Activated gamma-delta T cell (primary cell): Measurements from ENCODE around the gene TRAPPC10.

Experiments used
- DNase-seq: peaks from one replicate; lab custom pipeline; 2025; lab: John Stamatoyannopoulos, UW

The TRAPPC10 gene

DNA sequence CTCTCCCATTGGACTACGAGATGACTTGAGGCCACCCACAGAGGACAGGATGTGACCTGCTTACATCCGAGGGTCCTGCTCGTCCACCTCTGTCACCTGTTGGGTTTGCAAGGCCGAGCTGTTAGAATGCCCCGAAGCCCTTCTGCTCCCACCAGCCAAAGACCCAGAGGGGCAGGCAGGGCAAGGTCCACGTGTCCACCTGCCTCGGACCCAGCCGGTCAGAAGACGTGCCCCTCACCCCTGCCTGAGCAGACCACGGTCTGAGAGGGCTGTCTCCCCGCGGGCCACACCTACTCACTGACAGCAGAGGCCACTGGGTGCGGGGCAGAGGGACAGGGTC lies 30.3 kb upstream of the TRAPPC10 start:
- DNase-seq, result no peak

DNA sequence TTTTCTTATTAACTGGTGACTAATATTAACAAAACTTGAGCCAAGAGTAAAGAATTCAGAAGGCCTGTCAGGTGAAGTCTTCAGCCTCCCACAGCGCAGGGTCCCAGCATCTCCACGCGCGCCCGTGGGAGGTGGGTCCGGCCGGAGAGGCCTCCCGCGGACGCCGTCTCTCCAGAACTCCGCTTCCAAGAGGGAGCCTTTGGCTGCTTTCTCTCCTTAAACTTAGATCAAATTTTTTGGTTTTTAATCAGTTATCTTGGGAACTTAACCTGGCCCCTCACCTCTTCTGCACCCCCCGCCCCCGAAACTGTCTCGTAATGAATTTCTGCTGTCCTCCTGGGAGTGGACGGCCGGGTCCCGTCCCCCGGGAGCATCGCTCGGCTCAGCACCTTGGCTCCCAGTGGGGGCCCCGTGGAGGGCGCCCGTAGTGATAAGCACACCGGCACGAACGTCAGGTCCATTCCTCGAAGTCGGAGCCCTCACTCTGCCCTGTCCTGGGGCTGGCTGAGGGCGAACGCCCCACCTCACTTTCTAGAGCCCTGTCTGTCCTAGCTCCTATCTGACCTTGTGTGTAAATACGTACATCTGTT lies 29.5 kb upstream of the TRAPPC10 start:
- no peak for DNase-seq

DNA sequence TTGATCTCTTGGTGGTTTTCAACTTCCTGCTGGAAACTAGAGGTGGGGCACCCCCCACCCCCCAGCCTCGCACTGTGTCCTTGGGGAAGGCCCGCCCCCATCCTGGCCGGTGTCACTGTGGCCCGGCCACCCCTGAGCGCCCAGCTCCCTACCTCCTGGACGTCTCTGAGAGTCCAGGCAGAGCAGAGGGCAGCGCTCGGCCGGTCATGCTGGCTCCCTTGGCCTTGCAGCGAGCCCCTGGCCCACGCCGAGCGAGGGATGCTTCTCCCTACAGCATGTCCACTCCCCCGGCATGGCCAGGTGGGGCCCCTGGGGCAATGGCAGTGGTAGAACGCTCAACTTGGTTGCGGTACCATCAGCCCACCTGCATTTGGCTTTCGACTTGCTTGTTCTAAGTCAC lies 28.7 kb upstream of the TRAPPC10 start:
- no peak for DNase-seq

DNA sequence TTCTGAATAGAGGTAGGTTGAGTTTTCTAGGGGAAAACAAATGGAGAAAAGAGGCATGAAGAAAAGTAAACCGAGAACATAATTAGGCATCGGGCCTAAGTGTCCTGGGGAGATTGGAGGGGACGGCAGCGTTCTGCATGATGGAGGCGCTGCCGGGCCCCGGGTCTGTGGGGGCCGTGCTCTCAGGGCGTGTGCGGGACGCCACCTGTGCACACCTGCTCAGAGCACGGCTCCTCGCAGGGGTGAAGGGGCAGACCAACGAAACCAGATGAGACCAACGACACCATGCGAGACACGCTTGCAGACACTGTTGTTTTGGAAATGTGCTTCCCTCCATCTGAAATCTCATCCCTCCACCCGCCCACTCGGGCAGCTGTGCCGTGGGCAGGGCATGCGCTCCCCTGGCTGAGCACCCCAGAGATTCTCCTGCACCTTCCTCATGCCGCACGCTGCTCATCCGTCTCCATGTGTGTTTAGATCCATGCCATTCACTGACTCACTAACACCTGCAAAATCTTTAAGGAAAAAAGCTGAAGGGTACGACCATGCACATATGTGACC lies 28.2 kb upstream of the TRAPPC10 start:
- DNase-seq, result no peak

DNA sequence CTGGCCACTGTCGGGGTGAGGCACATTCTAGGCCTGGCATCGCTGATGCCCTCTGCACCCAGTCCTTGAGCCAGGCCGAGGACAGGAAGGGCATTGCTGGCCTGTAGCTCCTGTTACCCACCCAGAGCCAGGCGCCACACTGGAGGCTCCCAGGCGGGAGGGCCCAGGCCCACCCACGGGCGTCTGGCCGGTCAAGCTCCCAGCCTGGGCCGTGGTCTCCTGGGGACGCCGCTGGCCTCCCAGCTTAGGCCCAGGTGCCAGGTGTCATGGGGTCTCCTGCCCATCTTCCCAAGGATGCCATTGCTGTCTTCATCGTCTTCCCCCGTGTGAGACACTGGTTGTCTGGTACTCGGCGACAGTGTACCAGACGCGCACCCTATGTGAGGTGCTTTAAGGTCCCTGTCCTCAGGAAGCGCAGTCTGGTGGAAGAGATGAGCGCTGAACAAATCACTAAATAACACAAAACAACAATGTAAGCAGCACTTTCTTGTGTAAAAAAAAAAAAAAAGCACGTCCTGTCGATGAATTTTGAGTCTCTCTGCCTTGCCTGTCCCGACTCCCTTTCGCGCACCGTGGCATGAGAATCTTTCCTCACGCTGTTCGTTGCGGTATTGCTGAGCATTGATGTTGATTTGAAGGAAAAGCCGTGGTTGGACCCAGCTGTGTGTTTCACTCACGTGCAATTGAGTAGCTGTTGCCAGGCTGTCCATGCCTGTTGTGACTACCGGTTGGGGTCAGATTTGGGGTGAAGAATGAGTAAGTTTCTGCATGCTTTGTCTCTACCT lies 27.0 kb upstream of the TRAPPC10 start:
- DNase-seq, result no peak

DNA sequence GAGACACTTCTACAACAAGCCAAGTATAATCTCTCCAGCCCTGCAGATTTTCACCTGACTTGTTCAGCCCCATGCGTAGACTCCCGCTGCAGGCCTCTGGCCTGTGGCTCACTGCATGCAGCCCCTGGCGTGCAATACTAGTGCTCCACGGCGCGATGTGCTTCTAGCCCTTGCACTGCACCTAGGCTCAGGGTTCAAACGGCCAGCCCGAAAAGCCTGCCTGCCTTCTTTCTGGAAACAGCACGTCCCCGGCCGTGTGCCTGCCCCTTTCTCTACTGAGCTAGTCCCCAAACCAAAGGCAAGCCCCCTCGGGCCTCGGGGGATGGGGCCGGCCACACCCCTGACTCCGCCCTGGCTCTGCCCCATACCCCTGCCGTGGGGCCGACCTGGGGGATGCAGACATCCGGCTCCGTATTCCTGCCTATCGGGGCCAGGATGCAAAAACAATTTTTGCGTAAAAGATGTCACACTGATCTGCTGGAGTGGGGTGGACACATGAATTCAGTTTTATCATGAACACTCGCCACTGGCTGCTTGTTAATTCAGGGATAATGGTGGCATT lies 26.3 kb upstream of the TRAPPC10 start:
- DNase-seq, result no peak

DNA sequence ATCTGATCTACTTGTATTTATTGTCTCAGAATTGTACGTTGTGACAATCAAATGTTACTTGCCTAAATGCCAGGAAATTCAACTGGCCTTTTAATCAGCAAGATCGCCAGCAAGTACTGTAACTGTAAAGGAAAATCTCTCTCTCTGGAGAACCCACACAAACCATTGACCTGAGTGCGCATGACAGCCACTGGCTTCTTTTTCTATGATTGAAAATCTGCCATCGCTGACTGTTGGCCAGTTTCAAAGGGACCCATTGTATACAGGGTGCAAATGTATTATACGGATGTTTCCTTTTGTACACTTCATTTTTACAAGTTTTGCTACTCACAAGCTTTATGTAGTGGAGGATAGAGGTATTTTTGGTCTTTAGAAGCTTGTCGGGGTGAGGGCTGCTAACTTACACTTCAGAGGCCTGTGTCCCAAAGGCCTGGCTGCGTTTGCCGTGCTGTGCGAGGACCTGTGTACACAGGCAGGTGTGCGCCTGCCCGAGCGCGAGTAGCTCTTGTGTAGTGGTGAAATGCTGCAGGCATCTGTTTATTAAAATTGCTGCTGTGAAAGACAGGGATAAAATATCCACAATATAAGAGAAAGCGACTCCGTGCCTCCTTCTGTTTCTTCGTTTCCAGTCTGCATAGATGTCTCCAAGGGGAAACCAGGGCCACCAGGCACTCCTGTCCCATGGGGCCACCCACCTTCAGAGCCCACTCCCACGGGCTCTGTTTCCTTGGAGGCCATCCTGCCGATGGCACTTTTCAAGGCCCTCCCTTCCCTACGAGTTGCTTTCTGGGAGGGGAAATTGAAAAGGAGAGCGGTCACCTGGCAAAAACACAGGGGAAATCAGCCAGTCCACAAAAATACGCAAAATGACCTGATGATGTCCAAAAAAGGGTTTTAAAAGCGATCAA lies 25.3 kb upstream of the TRAPPC10 start:
- no peak for DNase-seq

DNA sequence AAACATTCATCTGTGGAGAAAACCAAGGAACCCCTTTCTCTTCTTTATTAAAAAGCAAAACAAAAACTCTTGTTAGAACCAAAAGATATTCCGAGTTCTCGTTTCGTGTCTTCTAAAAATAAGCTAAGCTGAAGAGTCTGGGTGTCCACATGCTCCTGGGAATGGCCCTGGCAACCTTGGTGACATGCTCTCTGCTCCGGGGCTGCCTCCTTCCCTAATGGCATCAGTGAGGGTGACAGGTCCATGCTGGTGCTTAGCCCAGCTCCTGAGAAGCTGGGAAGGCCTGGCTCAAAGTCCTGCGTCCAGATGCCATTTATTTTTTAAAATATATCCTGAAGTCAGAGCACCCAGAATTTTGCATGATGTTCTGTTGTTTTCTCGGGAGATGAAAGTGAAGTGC lies 24.6 kb upstream of the TRAPPC10 start:
- DNase-seq, result no peak

DNA sequence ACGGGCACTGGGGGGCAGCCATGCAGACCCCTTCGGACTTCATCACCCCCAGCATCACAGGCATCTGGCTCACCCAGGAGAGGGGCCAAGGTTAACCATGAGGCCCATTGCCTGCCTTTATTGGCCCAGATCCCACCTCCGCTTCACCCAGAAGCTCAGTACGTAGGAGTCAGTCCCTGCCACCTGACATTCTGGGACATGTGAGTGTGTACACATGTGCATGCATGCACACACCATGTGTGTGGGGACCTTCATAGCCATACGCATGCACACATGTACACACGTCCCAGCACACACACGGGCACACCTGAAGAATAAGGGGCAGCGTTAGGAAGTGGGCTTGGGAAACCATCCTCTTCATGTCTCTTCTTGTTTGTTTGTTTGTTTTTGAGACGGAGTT lies 24.1 kb upstream of the TRAPPC10 start:
- no peak for DNase-seq

DNA sequence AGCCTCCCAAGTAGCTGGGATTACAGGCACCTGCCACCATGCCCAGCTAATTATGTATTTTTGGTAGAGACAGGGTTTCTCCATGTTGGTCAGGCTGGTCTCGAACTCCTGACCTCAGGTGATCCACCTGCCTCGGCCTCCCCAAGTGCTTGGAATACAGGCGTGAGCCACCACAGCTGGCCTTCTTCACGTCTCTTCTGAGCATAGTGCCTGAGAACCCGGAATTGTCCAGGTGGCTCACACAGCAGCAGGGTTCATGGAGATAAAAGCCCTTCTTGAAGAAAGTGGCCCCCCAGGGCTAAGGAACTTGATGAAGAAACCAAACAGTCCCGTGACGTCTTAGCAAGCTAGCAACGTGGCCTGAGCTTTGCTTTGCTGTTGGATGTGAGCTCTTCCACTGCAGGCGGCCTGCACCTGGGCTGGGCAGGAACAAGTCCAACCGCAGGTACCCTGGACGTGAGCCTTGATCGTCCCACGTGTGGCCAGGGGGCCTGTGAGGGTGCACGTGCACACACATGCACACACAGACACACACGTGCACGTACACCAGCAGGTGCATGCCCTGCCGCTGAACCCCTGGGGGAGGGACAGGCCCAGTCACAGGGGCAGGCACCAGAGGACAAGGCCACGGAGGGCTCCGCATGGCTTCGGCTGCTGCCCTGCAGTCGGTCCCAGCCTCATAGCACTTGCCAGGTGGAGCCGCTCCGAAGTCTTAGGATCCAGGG lies 23.4 kb upstream of the TRAPPC10 start:
- DNase-seq, result no peak

DNA sequence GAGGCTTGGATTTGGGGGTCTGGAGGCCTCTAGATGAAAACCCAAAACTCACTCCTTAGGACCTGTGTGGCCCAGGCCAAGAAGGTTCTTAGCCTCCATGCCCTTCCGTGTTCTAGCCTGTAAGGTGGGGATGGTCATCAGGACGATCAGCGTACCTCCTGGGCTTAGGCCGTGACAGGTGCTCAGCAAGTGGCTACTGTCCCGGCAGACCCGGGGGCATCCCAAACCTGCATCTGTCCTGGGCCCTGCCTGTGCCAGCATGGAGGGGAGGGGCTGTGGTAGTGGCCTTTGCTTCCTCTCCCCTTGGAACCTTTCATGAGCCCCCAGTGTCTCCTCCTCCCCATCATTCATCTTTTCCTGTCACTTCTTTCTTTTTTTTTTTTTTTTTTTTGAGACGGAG lies 22.7 kb upstream of the TRAPPC10 start:
- no peak for DNase-seq

DNA sequence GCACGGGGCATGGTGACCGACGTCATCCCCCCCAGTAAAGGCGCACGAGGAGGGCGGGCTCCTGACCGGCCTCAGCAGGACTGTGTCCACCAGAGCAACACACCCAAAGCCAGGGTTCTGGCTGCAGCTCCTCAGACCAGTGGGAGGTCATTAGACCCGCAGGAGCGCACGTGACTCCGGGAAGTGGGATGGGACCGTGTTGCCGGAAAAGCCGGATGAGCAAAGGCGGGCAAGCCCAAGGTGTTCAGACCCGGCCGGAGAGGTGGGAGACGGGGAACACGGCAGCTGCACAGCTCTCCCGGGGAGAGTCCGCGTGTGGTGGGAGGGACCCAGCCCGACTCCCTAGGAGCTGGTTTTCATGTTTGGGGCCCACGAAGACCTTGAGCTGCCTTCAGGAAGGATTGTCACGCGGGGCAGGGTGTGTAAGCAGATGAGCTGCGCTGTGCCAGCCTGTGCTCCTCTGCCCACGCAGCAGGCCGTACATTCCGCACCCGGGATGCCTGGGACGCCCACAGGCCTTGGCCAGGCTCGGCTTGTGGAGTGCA lies 20.6 kb upstream of the TRAPPC10 start:
- DNase-seq, result no peak

DNA sequence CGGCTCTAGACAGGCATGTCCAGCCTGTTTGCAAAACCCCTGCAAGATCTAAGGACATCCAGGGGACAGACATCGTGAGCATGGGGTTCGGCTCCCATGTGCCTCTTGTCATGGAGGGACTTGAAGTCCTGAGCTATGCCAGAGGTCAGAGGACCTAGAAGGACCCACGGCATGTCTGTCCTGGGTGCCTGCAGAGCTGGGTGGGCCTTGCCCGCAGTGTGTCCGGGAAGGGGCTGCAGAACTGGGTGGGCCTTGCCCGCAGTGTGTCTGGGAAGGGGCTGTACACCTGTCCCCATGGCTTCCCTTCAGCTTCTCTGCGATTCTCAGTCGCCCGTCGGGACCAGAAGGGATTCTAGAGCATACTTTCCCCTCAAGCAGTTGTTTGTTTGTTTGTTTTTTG lies 20.0 kb upstream of the TRAPPC10 start:
- no peak for DNase-seq

DNA sequence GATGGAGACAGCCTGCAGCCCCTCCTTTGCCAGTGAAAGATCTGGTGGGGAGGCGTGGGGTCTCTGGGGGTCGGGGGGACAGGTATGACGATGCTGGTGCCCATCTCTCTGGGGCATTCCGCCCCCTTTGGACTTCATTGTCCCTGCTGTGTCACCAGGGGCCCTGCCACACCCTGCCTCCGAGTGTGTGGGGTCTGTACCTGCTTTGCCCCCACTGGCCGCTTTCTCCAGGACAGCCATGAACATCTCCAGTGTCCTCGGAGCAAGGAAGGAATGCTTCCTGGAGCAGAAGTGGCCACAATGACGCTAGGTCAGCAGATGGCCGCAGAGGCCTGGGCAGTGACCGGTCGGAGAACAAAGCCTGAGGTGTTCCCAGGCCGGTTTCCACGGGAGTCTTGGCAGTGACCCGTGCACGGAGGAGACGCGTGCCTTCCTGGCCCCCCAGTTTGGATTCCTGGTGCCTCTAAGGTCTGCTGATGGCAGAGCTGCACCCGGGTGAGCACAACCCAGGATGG lies 18.6 kb upstream of the TRAPPC10 start:
- no peak for DNase-seq

DNA sequence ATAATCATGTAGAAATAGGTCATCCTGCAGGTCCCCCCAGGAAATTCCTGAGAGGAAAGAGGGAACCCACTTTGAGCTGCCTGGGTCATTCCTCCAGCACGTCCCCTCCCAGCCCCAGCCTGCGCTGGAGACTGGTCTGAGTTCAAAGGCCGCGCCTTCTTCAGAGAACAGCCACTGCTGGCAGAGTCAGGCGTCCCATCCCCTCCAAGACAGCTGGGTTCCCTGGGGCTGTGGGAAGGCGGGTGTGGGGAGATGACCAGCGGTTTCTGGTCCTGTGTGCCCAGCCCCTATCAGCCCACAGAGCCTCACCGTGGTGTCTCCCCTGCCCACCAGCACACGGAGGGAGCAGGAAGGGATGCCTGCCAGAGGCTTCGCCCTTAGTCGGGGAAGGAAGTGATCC lies 18.0 kb upstream of the TRAPPC10 start:
- DNase-seq, result no peak

DNA sequence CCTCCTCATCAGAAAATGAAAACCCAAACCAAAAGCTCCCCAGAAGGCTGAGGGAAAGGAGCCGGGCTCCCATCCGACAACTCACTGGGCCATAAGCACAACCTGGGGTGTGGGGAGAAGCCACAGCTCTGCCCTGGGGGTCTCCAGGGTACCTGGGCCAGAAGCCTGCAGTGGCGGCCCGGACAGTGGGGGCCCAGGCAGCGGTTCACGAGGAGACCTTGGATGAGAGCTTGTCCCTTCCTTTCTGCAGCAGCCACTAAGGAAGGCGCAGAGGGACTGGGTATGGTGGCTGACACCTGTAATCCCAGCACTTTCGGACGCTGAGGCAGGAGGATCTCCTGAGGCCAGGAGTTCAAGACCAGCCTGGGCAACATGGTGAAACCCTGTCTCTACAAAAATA lies 17.5 kb upstream of the TRAPPC10 start:
- no peak for DNase-seq

DNA sequence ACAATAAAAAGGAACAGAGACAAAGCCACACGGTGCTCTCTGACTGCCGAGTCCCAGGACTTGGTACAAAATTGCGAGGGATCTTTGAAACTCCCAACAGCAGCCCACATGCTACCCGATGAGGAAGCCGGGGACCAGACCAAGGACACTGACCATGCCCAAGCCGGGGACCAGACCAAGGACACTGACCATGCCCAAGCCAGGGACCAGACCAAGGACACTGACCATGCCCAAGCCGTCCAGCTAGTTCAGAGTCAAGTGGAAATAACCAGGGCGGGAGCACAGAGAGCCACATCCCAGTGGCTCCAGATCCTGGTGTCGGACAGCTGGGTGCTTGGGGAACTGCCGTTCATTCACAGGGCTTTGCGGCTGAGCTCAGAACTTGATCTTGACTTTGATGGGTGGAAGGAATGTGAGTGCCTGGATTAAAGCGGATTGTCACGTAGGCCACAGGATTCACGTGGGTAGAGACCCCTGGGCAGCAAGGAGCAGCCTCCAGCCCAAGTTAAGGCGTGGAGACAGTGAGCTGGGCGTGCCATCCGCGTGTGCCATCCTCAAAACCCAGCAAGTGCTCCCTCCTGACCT lies 16.5 kb upstream of the TRAPPC10 start:
- no peak for DNase-seq

DNA sequence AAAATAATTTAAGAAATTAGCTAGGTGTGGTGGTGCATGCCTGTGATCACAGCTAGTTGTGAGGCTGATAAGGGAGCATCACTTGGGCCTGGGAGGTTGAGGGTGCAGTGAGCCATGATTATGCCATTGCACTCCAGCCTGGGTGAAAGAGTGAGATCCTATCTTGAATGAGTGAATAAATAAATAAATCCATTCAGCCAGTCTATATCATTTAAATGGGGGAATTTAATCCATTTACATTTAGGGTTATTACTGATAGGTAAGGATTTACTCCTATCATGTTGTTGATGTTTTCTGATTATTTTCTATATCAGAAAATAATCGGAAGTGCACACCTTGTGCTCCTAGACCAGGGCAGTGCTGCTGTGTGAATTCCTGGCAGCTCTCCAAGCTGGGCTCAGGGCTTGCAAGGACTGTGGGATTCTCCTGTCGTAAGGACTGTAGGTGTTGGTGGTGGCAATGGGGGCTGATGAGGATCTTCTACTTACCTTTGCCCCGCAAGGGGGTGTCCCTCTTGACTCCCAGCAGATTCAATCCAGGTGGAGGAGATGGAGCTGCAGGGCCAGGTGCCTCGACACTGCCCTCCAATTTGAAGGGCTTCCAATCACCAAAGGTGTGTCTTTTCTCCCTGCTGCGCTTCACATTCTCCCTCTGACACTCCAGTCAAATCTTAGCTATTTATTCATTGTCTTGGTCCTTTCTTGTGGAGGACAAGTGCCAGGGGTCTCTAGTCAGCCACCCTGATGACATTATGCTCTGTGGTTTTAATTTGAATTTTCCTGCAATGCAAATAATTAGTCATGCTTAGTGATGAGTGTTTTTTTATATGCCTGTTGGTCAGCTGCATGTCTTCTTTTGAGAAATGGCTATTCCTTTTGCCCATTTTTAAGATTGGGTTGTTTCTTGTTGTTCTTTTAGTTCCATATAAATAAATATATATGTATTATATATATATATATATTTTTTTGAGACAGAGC lies 14.1 kb upstream of the TRAPPC10 start:
- DNase-seq, result no peak

DNA sequence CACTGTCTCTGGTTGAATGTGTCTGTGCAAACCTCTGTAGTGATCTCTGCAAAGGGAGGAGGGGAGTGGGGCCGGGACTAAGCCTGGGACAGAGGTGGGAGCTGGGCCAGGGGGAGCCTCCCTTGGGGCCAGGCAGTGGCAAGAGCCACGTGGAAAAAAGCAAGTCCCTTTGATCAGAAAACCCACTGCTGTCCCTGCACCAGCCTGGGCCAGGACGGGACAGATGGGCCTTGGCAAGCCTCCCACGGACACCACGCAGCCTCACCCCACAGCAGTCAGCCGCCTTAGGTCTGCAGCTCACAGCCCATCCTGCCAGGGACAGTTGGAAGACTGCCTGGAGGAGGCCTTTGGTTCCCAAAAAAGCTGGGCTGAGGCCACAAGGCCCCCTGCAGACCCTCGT lies 11.7 kb upstream of the TRAPPC10 start:
- DNase-seq, result no peak

DNA sequence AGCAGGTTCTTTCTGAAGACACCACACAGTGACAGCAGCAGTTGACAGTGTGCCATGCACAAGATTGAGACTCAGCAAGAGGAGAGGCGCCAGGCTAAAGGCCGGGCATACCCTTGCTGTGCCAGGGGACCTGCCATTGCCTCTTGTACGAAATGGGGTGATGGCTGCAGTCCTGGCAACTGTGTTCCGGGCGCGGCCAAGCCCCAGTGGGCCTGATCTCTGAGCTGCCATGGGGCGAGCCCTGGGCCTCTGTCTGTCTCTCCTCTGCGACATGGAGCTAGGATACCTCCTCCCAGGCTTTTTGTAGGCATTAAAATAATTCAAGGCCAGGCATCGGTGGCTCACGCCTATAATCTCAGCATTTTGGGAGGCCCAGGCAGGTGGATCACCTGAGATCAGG lies 9.6 kb upstream of the TRAPPC10 start:
- no peak for DNase-seq
